CD4-positive, alpha-beta T cell (primary cell): ENCODE measurements around the gene LAT. TPM values are rescaled to one million over a fixed set of nuclear protein-coding genes. Genes with fewer than 3 reads are reported as not detected.

Experiments
- ATAC-seq: fragments of 200-7000 bp; cut with Tn5 transposase; one replicate; pipeline ENCODE4 v1.10.0; 2022; ENCODE audit warnings: mild to moderate bottlenecking; ENCODE audit not compliant: poor library complexity
- CTCF ChIA-PET: fragments of 350-600 bp; sonication (Branson Sonifier 250); formaldehyde crosslinking; loops from one replicate; lab custom pipeline; 2021; ENCODE audit warnings: antibody characterized with exemption, inconsistent platforms; lab: Charles Lee
- POLR2A ChIA-PET: fragments of 350-600 bp; sonication (Branson Sonifier 250); formaldehyde crosslinking; loops from one replicate; lab custom pipeline; 2021; ENCODE audit warnings: antibody characterized with exemption, inconsistent platforms; lab: Charles Lee
- DNase-seq, 14 experiments: peaks; one replicate each; pipeline ENCODE4 v3.0.0-alpha.2; 2013 to 2020; ENCODE audit warnings: mixed read lengths in 2 of 14
- H3K27ac ChIP-seq, 2 donors: one replicate each; pipeline versions ENCODE4 v1.5.1 to v1.7.0; 2013; ENCODE audit warnings: low read length in 2 of 2, low read depth in 1 of 2, mild to moderate bottlenecking in 1 of 2
- H3K27me3 ChIP-seq, 2 experiments: 1 replicate in 1 of 2; 2 replicates in 1 of 2; pipeline versions ENCODE4 v1.6.1 to v1.7.0; 2013; ENCODE audit warnings: low read length in 2 of 2, control low read depth in 1 of 2, mild to moderate bottlenecking in 1 of 2, moderate library complexity in 1 of 2; ENCODE audit not compliant: insufficient read depth in 2 of 2, control insufficient read depth in 1 of 2
- H3K36me3 ChIP-seq: one replicate; pipeline ENCODE4 v1.6.1; 2013; ENCODE audit warnings: low read length, control low read depth; ENCODE audit not compliant: insufficient read depth
- H3K4me1 ChIP-seq: one replicate; pipeline ENCODE4 v1.6.1; 2013; ENCODE audit warnings: low read length, control low read depth; ENCODE audit not compliant: insufficient read depth
- H3K4me3 ChIP-seq: one replicate; pipeline ENCODE4 v1.5.1; 2013; ENCODE audit warnings: mild to moderate bottlenecking, low read length, moderate library complexity
- H3K9me3 ChIP-seq, 2 experiments: 1 replicate in 1 of 2; 2 replicates in 1 of 2; pipeline versions ENCODE4 v1.6.1 to v1.7.0; 2013; ENCODE audit warnings: low read length in 2 of 2, mild to moderate bottlenecking in 2 of 2, control low read depth in 1 of 2, moderate library complexity in 1 of 2; ENCODE audit not compliant: control insufficient read depth in 1 of 2, insufficient read depth in 1 of 2
- H3K27ac Mint-ChIP-seq: one replicate; pipeline ENCODE4 v1.8.0; 2020; ENCODE audit warnings: mixed read lengths
- H3K27me3 Mint-ChIP-seq: one replicate; pipeline ENCODE4 v1.8.0; 2021; ENCODE audit warnings: mixed read lengths
- H3K36me3 Mint-ChIP-seq: one replicate; pipeline ENCODE4 v1.8.0; 2021; ENCODE audit warnings: low read depth, mixed read lengths
- H3K4me1 Mint-ChIP-seq: one replicate; pipeline ENCODE4 v1.8.0; 2021; ENCODE audit warnings: low read depth, mixed read lengths
- H3K4me3 Mint-ChIP-seq: one replicate; pipeline ENCODE4 v1.8.0; 2020; ENCODE audit warnings: mild to moderate bottlenecking, mixed read lengths
- H3K9me3 Mint-ChIP-seq: one replicate; pipeline ENCODE4 v1.8.0; 2020; ENCODE audit warnings: mixed read lengths
- intact Hi-C, 2 experiments: fragments of 100-400 bp; cut with DNase I in 1 of 2; cut with micrococcal nuclease in 1 of 2; formaldehyde crosslinking; loops; one replicate each; pipeline versions ENCODE4 v1.15.1 to v1.9.0; 2023 to 2025; cut with DNase I, micrococcal nuclease
- total RNA-seq, 174 experiments: library from RNA in 2 of 174; stranded (reverse) in 2 of 174; gene quantifications; one replicate each; pipeline ENCODE4 v1.2.3 and lab custom pipeline; 2021 to 2026
- TF ChIP-seq, protein P1 (sequence below): fragments of 200-600 bp; IDR thresholded peaks from one replicate; pipeline ENCODE4 v1.8.0; 2022; ENCODE audit warnings: antibody characterized with exemption, mild to moderate bottlenecking

The LAT gene
- total RNA-seq, 2 experiments from 2014 or later: 156 to 160 TPM

DNA sequence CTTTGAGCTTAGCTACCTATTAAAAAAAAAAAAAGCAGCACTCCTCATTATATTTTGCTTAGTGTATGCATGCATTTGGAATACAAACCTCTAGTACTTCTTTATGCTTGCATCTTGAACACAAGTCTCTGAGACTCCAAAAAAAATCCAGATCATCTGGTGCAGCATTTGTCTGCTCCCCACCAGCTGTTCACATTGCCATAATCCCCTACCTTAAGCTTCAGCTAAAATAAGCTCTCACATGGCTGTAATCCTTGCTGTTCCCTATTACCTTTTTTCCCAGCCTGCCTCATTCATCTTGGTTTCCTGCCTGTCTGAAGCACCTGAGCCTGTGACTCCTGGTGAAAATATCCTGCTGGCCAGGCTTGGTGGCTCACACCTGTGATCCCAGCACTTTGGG, 41.6 kb upstream of the LAT start:
- CTCF ChIA-PET: interaction anchor here (3.0 kb wide), 1 partner anchor 79 kb away, joined by 15 read pairs; the partner anchor contains the start of gene SH2B1
- peaks cover 11% of the 10 kb centered on the region for H3K4me1 Mint-ChIP-seq
- TF ChIP-seq, protein P1, sequence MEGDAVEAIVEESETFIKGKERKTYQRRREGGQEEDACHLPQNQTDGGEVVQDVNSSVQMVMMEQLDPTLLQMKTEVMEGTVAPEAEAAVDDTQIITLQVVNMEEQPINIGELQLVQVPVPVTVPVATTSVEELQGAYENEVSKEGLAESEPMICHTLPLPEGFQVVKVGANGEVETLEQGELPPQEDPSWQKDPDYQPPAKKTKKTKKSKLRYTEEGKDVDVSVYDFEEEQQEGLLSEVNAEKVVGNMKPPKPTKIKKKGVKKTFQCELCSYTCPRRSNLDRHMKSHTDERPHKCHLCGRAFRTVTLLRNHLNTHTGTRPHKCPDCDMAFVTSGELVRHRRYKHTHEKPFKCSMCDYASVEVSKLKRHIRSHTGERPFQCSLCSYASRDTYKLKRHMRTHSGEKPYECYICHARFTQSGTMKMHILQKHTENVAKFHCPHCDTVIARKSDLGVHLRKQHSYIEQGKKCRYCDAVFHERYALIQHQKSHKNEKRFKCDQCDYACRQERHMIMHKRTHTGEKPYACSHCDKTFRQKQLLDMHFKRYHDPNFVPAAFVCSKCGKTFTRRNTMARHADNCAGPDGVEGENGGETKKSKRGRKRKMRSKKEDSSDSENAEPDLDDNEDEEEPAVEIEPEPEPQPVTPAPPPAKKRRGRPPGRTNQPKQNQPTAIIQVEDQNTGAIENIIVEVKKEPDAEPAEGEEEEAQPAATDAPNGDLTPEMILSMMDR: no peak
- no peaks in the 10 kb centered on the region for H3K9me3 ChIP-seq
- no peaks in the 10 kb centered on the region for H3K27me3 Mint-ChIP-seq
- no peak overlapping the region for H3K4me3 Mint-ChIP-seq
- no peaks in the 10 kb centered on the region for H3K36me3 ChIP-seq
- H3K9me3 Mint-ChIP-seq: no peaks in the 10 kb centered on the region
- intact Hi-C loops: loop anchor here in 1 of 2 experiments (1.0 kb wide), 1 partner anchor 70 kb away; no protein-coding TSS in a partner anchor
- ATAC-seq (no peak), DNase-seq (no peak)
- no peaks in the 10 kb centered on the region for H3K27me3 ChIP-seq
- POLR2A ChIA-PET: interaction anchor here (1.1 kb wide), 1 partner anchor 97 kb away, joined by 3 read pairs; the partner anchor contains the start of gene TUFM
- H3K27ac ChIP-seq: no peak overlapping the region
- no peak overlapping the region for H3K4me3 ChIP-seq
- no peak overlapping the region for H3K27ac Mint-ChIP-seq
- no peaks in the 10 kb centered on the region for H3K36me3 Mint-ChIP-seq
- peaks cover 8% of the 10 kb centered on the region for H3K4me1 ChIP-seq

DNA sequence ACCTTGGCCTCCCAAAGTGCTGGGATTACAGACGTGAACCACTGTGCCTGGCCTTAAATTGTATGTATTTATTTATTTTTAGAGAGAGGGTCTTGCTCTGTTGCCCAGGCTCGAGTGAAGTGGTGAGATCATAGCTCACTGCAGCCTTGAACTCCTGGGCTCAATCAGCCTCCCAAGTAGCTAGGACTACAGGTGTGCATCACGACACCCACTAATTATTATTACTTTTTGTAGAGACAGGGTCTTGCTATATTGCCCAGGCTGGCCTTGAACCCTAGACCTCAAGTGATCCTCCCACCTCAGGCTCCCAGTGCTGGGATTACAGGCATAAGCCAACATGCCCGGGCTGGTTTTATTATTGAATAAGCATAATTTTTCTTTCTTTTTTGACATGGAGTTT, 38.2 kb upstream of the LAT start:
- Mint-ChIP-seq H3K27me3 (no peaks in the 10 kb centered on the region), H3K4me3 (no peak overlapping the region), H3K9me3 (no peaks in the 10 kb centered on the region), H3K4me1 (peaks cover 18% of the 10 kb centered on the region), H3K27ac (no peak overlapping the region), H3K36me3 (peaks cover 9% of the 10 kb centered on the region)
- Histone ChIP-seq H3K36me3 (no peaks in the 10 kb centered on the region), H3K4me1 (peaks cover 19% of the 10 kb centered on the region), H3K4me3 (no peak overlapping the region), H3K27ac (no peak overlapping the region), H3K9me3 (no peaks in the 10 kb centered on the region), H3K27me3 (no peaks in the 10 kb centered on the region)
- ChIA-PET CTCF (no interaction called here), POLR2A (interaction anchor here (0.8 kb wide), 1 partner anchor 71 kb away, joined by 3 read pairs; no protein-coding TSS in a partner anchor)
- no peak for DNase-seq
- TF ChIP-seq, protein P1: no peak
- ATAC-seq: no peak
- intact Hi-C loops: no loop called here

DNA sequence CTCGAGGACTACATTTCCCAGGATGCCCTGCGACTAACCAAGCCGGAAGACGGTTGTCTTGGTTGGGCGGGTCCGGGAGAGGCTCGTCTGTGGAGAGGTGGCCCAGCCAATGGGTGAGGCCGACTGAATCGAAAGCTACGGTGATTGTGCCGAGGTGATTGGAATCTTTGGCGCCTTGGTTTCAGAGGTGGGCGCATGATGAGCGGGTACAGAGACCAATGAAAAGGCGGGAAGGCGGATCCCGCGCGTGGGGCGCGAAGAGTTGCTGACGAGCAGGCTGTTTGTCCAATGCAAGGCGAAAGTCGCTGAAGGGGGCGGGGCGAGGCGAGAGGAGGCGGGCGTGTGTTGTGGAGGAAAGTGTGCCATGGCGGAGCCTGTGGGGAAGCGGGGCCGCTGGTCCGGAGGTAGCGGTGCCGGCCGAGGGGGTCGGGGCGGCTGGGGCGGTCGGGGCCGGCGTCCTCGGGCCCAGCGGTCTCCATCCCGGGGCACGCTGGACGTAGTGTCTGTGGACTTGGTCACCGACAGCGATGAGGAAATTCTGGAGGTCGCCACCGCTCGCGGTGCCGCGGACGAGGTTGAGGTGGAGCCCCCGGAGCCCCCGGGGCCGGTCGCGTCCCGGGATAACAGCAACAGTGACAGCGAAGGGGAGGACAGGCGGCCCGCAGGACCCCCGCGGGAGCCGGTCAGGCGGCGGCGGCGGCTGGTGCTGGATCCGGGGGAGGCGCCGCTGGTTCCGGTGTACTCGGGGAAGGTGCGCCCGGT, 34.0 kb upstream of the LAT start, which contains the start of gene NFATC2IP:
TSS of gene NFATC2IP (plus strand) at position 290 of the 762 bp plus-strand sequence. CDS start at position 365, 75 bp downstream.
- no peaks in the 10 kb centered on the region for H3K9me3 Mint-ChIP-seq
- Histone ChIP-seq H3K9me3 (no peaks in the 10 kb centered on the region), H3K4me1 (peaks cover 31% of the 10 kb centered on the region), H3K27ac (peak within 1 kb of the TSS; percentile 36 to 63), H3K4me3 (peak within 1 kb of the TSS; percentile 77), H3K27me3 (no peaks in the 10 kb centered on the region), H3K36me3 (peaks cover 30% of the 10 kb centered on the region)
- peaks cover 46% of the 10 kb centered on the region for H3K36me3 Mint-ChIP-seq
- POLR2A ChIA-PET: interaction anchor here (1.0 to 2.0 kb wide), 14 partner anchors 14 to 128 kb away, joined by 3 to 19 read pairs (median 5); partner anchors contain the start of genes ATXN2L, LAT, RABEP2 and SH2B1
- TF ChIP-seq, protein P1: no peak
- CTCF ChIA-PET: no interaction called here
- H3K27ac Mint-ChIP-seq: peak within 1 kb of the TSS; percentile 74
- intact Hi-C loops: loop anchor here in 1 of 2 experiments (1.0 kb wide), 2 partner anchors 23 to 105 kb away; partner anchors contain the start of genes SPNS1 and TUFM
- ATAC-seq (peak; percentile 95), DNase-seq (peak; percentile 98 to 100 (median 99))
- no peaks in the 10 kb centered on the region for H3K27me3 Mint-ChIP-seq
- H3K4me1 Mint-ChIP-seq: peaks cover 28% of the 10 kb centered on the region
- H3K4me3 Mint-ChIP-seq: peak within 1 kb of the TSS; percentile 96
